Osteoblast (primary cell): ENCODE data around the gene MADD. TPM values are rescaled to one million over a fixed set of nuclear protein-coding genes. Genes with fewer than 3 reads are reported as not detected.

Experiments
- DNase-seq: peaks from one replicate; pipeline ENCODE4 v3.0.0; 2011; ENCODE audit warnings: low spot score, mixed read lengths; ENCODE audit not compliant: insufficient read length; ENCODE audit errors: missing footprints
- H2AFZ ChIP-seq: 2 replicates; pipeline ENCODE4 v1.6.0; 2011; ENCODE audit warnings: mild to moderate bottlenecking, low read length
- H3K27ac ChIP-seq: 2 replicates; pipeline ENCODE4 v1.5.1; 2011; ENCODE audit warnings: mild to moderate bottlenecking, low read depth, low read length, moderate library complexity
- H3K27me3 ChIP-seq: 2 replicates; pipeline ENCODE4 v1.6.0; 2012; ENCODE audit warnings: mild to moderate bottlenecking, control low read depth, inconsistent platforms, low read length, moderate library complexity; ENCODE audit not compliant: insufficient read depth
- H3K36me3 ChIP-seq: 2 replicates; pipeline ENCODE4 v1.5.1; 2011; ENCODE audit warnings: mild to moderate bottlenecking, low read length, control low read depth, moderate library complexity; ENCODE audit not compliant: insufficient read depth
- H3K4me1 ChIP-seq: 2 replicates; pipeline ENCODE4 v1.5.1; 2011; ENCODE audit warnings: mild to moderate bottlenecking, low read length, control low read depth, moderate library complexity; ENCODE audit not compliant: insufficient read depth
- H3K4me2 ChIP-seq: 2 replicates; pipeline ENCODE4 v1.6.0; 2011; ENCODE audit warnings: mild to moderate bottlenecking, low read length; ENCODE audit not compliant: insufficient read depth
- H3K4me3 ChIP-seq: fragments of 200-600 bp; sonication (generic); 3 replicates; pipeline ENCODE4 v1.5.1; 2012; ENCODE audit warnings: mild to moderate bottlenecking, low read length, inconsistent platforms; ENCODE audit not compliant: insufficient read depth
- H3K79me2 ChIP-seq: 2 replicates; pipeline ENCODE4 v1.6.0; 2012; ENCODE audit warnings: mild to moderate bottlenecking, low read length, control low read depth, inconsistent platforms; ENCODE audit not compliant: insufficient read depth
- H3K9me3 ChIP-seq: 2 replicates; pipeline ENCODE4 v1.5.1; 2011; ENCODE audit warnings: low read depth, low read length, control low read depth
- H4K20me1 ChIP-seq: 2 replicates; pipeline ENCODE4 v1.6.0; 2012; ENCODE audit warnings: mild to moderate bottlenecking, low read length, control low read depth; ENCODE audit not compliant: insufficient read depth
- CTCF ChIP-seq: IDR thresholded peaks from 2 replicates; pipeline ENCODE4 v1.5.1; 2011; ENCODE audit warnings: mild to moderate bottlenecking, low read depth, low read length, moderate library complexity; ENCODE audit errors: extremely low read depth
- total RNA-seq: library from RNA; depleted of rRNA; stranded (reverse); fragments of >200 nt; gene quantifications from 2 replicates; pipeline ENCODE4 v1.2.3, GENCODE V29; 2012

MADD gene
- total RNA-seq, 1 donor, result 21.7 TPM

- H3K4me1 ChIP-seq, result peaks cover 4% of the 10 kb centered on the region
- peak; percentile 52 for DNase-seq
- TF ChIP-seq CTCF, result no peak
- no peaks in the 10 kb centered on the region for H3K9me3 ChIP-seq
- H3K27me3 ChIP-seq, result no peaks in the 10 kb centered on the region
- no peaks in the 10 kb centered on the region for H3K36me3 ChIP-seq
- H4K20me1 ChIP-seq, result no peaks in the 10 kb centered on the region
- H2AFZ ChIP-seq, result no peak overlapping the region
- no peak overlapping the region for H3K27ac ChIP-seq
- no peak overlapping the region for H3K4me3 ChIP-seq
- H3K4me2 ChIP-seq, result no peak overlapping the region
- no peaks in the 10 kb centered on the region for H3K79me2 ChIP-seq
Measured at GRCh38 chr11:47376525-47377371, 106.8 kb downstream of the MADD start.

- H3K4me2 ChIP-seq, result no peak overlapping the region
- TF ChIP-seq CTCF, result no peak
- no peaks in the 10 kb centered on the region for H3K9me3 ChIP-seq
- peaks cover 4% of the 10 kb centered on the region for H3K4me1 ChIP-seq
- H3K79me2 ChIP-seq, result no peaks in the 10 kb centered on the region
- H3K27ac ChIP-seq, result no peak overlapping the region
- DNase-seq, result peak; percentile 62
- no peak overlapping the region for H3K4me3 ChIP-seq
- no peaks in the 10 kb centered on the region for H3K27me3 ChIP-seq
- no peaks in the 10 kb centered on the region for H3K36me3 ChIP-seq
- no peaks in the 10 kb centered on the region for H4K20me1 ChIP-seq
- no peak overlapping the region for H2AFZ ChIP-seq
Measured at GRCh38 chr11:47377571-47378009, 107.7 kb downstream of the MADD start.

GRCh38 chr11:47378010-47378835, 108.3 kb downstream of the MADD start, which contains the start of gene SPI1:
Gene SPI1, minus strand, starts transcription at chr11:47378547. Its CDS starts 194 bp downstream, at chr11:47378353.
- H3K4me2 ChIP-seq, result no peak within 1 kb of the TSS
- no peak within 1 kb of the TSS for H3K4me3 ChIP-seq
- no peak for TF ChIP-seq CTCF
- H4K20me1 ChIP-seq, result no peaks in the 10 kb centered on the region
- no peak within 1 kb of the TSS for H2AFZ ChIP-seq
- peak; percentile 45 for DNase-seq
- H3K36me3 ChIP-seq, result no peaks in the 10 kb centered on the region
- no peaks in the 10 kb centered on the region for H3K27me3 ChIP-seq
- H3K9me3 ChIP-seq, result no peaks in the 10 kb centered on the region
- no peaks in the 10 kb centered on the region for H3K79me2 ChIP-seq
- no peak within 1 kb of the TSS for H3K27ac ChIP-seq
- peaks cover 4% of the 10 kb centered on the region for H3K4me1 ChIP-seq

GRCh38 chr11:47378836-47379170, 108.9 kb downstream of the MADD start:
- Histone ChIP-seq H3K27ac (no peak overlapping the region), H2AFZ (no peak overlapping the region), H3K36me3 (no peaks in the 10 kb centered on the region), H3K79me2 (no peaks in the 10 kb centered on the region), H3K27me3 (no peaks in the 10 kb centered on the region), H3K4me1 (peaks cover 4% of the 10 kb centered on the region), H3K9me3 (no peaks in the 10 kb centered on the region), H4K20me1 (no peaks in the 10 kb centered on the region), H3K4me2 (no peak overlapping the region), H3K4me3 (no peak overlapping the region)
- peak; percentile 69 for DNase-seq
- TF ChIP-seq CTCF, result no peak
